Glomerular visceral epithelial cell (primary cell): ENCODE measurements around the gene NAT14.

ENCODE experiments used
- DNase-seq: peaks from one replicate; pipeline ENCODE4 v3.0.0-alpha.2; 2016; ENCODE audit errors: extremely low spot score

The NAT14 gene

GRCh38 chr19:55453511-55454260 is 31.3 kb upstream of the NAT14 start:
- DNase-seq, result no peak

- peak; percentile 52 for DNase-seq
Observed at GRCh38 chr19:55454787-55455243, 30.2 kb upstream of the NAT14 start.

- no peak for DNase-seq
Observed at GRCh38 chr19:55455576-55456235, 29.3 kb upstream of the NAT14 start.

- no peak for DNase-seq
Observed at GRCh38 chr19:55456347-55456746, 28.6 kb upstream of the NAT14 start.

- no peak for DNase-seq
Observed at GRCh38 chr19:55457683-55458457, 27.1 kb upstream of the NAT14 start.

- no peak for DNase-seq
Observed at GRCh38 chr19:55459551-55459949, 25.4 kb upstream of the NAT14 start.

GRCh38 chr19:55459950-55460657 is 24.9 kb upstream of the NAT14 start:
- DNase-seq, result no peak

DNA sequence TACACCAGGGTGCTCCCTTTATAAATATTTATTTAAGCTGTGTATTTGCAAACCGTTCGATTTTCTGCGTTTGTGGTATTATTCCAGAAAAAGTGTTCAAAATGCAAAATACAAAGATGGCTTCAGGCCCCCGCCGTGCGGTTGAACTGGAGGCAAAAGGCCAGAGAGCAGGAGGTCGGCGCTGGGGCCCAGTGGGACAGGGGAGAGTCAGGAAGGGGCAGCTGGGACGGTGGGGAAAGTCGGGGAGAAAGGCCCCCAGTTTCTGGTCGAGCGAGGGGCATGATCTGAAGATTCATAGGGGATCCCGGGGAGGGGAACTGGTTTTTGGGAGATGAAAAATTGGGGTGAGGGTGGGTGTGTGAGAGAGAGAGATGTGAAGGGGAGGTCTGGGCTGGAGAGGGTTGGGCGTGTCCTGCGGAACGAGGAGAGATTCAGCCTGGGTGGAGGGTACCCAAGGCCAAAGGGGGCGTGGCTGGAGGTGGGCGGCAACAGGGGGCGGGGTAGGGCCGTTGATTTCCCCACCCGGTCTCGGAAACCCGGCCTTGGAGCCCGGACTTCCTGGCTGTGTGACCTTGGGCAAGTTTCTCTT is 24.2 kb upstream of the NAT14 start:
- peak; percentile 81 for DNase-seq

- peak; percentile 100 for DNase-seq
Observed at GRCh38 chr19:55461259-55461973, 23.6 kb upstream of the NAT14 start, which contains the start of gene ISOC2. Gene ISOC2, minus strand, starts transcription at chr19:55461642. Its CDS starts 5,156 bp downstream, at chr19:55456486.

DNA sequence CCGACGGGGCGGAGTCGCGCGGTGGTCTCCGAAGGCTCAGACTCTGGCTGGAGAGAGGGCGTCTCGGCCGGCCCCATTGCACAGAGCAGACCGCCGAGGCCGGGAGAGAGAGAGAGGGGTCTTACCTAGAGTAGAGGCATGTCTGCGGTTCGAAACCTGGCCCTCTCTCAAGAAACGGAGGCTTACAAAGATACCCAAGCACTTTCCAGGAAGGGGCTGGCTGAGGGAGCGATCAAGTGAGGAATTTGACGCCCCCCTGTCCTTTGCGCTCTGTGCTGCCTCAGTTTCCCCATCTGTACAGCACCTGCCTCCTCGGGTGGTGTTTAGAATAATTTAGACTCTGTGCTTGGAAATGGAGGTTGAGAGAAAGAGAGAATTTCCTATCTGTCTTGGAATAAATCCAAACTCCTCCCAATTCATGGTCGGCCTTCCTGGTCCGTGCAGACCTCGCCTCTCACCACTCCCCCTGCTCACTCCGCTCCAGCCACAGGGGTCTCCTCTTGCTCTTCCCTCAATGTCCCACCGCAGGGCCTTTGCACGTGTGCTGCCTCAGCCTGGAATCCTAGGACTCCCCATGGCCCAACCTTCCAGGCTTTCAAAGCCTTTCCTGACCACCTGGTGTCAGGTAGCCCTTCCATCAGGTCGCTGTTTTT is 22.9 kb upstream of the NAT14 start:
- DNase-seq, result no peak

DNA sequence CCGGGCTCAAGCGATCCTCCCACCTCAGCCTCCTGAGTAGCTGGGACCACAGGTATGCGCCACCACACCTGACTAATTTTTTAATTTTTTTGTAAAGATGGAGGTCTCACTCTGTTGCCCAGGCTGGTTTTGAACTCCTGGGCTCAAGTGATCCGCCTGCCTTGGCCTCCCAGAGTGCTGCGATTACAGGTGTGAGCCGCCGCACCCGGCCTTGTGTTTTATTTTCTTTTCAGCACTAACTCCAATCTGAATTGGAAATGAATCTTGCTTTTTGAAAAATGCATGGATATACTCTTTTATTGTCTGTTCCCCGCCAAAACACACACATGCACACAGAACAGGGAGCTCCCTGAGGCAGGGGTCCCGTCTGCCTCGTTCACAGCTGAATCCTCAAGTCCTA is 22.3 kb upstream of the NAT14 start:
- no peak for DNase-seq

GRCh38 chr19:55463583-55464031 is 21.4 kb upstream of the NAT14 start:
- no peak for DNase-seq

- no peak for DNase-seq
Observed at GRCh38 chr19:55464039-55464661, 20.8 kb upstream of the NAT14 start.

GRCh38 chr19:55464662-55465054 is 20.3 kb upstream of the NAT14 start, which contains the start of gene C19orf85:
Gene C19orf85, minus strand, starts transcription at chr19:55464751. Its CDS starts 197 bp downstream, at chr19:55464554.
- DNase-seq, result no peak

GRCh38 chr19:55465460-55466240 is 19.3 kb upstream of the NAT14 start:
- DNase-seq, result no peak

DNA sequence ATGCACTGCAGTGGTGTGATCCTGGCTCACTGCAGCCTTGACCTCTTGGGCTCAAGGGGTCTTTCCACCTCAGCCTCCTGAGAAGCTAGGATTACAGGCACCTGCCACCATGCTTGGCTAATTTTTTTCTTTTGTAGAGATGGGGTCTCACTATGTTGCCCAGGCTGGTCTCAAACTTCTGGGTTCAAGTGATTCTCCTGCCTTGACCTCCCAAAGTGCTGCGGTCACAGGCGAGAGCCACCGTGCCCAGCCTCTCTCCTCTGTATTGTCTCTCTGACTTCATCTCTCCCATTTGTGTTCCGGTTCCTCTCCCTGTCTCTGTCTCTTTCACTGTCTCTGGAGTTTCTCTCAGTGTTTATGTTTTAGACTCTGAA is 18.8 kb upstream of the NAT14 start:
- DNase-seq, result no peak

- DNase-seq, result peak; percentile 68
Observed at GRCh38 chr19:55467236-55468053, 17.5 kb upstream of the NAT14 start.

GRCh38 chr19:55468054-55468393 is 17.0 kb upstream of the NAT14 start:
- no peak for DNase-seq
